ENCODE results near the gene GPS1. TPM values are rescaled to one million over a fixed set of nuclear protein-coding genes. Genes with fewer than 3 reads are reported as not detected.

The GPS1 gene
- total RNA-seq, 6 experiments from 2014 or later: 127 to 144 (median 141) TPM

DNA sequence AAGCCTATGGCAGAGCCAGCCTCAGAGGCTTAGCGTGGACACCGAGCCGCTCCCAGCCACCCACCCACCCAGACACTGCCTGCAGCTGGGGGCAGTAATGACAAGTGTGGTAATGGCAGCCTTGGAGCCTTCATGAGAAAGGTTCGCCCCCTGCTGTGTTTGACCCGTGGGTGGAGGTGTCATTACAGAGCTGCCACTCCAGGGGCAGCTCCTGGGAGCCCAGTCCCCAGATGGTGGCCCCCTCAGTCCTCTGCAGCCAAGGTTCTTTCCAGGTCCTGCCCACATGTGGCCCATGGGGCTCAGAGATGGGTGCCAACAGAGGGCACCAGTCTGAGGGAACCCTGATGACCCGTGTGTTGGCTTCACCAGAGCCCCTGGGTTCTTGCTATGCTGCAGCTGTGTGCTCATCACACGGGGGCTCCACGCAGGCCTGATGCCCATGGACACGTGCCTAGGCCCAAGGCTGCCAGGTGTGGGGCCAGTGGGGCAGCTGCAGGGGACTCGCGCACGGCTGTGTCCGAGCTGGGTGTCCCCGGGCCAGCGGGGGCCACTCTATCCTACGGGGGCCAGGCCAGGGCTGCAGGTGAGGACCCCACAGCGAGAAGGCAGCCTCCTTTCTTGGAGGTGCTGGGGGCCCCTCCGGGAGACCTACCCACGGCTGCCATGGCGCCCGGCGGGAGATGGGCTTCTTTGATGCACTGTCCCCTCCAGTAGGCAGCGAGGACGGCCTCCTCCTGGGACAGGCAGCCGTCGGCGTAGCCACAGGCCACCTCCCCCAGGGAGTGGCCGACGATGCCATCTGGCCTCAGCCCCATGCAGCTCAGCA lies 38.2 kb downstream of the GPS1 start:
- no peak for DNase-seq
- Mint-ChIP-seq H3K9me3 (no peaks in the 10 kb centered on the region), H3K4me3 (no peak overlapping the region), H3K4me1 (ENCODE audit: low read depth) (no peaks in the 10 kb centered on the region), H3K27me3 (ENCODE audit: insufficient read depth) (no peaks in the 10 kb centered on the region), H3K27ac (no peak overlapping the region), H3K36me3 (ENCODE audit: low read depth) (no peaks in the 10 kb centered on the region)
- TF ChIP-seq, protein P1, sequence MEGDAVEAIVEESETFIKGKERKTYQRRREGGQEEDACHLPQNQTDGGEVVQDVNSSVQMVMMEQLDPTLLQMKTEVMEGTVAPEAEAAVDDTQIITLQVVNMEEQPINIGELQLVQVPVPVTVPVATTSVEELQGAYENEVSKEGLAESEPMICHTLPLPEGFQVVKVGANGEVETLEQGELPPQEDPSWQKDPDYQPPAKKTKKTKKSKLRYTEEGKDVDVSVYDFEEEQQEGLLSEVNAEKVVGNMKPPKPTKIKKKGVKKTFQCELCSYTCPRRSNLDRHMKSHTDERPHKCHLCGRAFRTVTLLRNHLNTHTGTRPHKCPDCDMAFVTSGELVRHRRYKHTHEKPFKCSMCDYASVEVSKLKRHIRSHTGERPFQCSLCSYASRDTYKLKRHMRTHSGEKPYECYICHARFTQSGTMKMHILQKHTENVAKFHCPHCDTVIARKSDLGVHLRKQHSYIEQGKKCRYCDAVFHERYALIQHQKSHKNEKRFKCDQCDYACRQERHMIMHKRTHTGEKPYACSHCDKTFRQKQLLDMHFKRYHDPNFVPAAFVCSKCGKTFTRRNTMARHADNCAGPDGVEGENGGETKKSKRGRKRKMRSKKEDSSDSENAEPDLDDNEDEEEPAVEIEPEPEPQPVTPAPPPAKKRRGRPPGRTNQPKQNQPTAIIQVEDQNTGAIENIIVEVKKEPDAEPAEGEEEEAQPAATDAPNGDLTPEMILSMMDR (IDR thresholded peaks at IDR 0.05): no peak

DNA sequence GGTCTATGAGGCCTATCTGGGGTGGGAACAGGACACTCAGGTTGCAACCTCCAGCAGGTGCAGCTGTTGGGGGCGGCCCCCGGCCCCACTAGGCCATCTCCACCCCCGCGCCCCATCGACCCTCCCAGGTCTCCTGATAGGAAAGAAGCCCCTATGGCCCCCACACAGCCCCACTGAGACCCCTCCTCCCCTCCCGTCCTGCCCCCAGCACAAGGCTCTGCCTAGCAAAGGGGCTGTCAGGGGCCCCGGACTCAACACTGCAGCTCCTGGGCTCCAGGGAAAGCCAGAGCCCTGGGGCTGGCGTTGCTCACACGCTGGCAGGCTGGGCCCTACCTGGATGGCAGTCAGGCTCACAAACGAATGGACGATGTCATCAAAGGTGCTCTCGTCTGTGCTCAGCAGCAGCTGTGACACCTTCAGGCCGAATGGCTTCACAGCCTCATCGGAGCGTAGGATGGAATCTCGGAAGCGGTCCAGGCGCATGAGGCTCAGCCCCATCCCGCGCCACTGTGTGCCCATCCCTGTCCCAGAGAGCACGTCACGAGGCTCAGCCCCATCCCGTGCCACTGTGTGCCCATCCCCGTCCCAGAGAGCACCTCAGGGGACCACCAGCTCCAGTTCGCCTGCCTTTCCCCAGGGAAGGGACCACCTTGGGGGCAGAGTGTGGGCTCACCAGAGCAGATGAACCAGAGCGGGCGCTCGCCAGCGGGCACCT lies 39.0 kb downstream of the GPS1 start:
- no peak overlapping the region for H3K27ac Mint-ChIP-seq
- no peak for DNase-seq
- no peaks in the 10 kb centered on the region for H3K4me1 Mint-ChIP-seq (ENCODE audit: low read depth)
- no peaks in the 10 kb centered on the region for H3K9me3 Mint-ChIP-seq
- H3K4me3 Mint-ChIP-seq: no peak overlapping the region
- no peaks in the 10 kb centered on the region for H3K36me3 Mint-ChIP-seq (ENCODE audit: low read depth)
- TF ChIP-seq, protein P1 (IDR thresholded peaks at IDR 0.05): no peak
- no peaks in the 10 kb centered on the region for H3K27me3 Mint-ChIP-seq (ENCODE audit: insufficient read depth)

DNA sequence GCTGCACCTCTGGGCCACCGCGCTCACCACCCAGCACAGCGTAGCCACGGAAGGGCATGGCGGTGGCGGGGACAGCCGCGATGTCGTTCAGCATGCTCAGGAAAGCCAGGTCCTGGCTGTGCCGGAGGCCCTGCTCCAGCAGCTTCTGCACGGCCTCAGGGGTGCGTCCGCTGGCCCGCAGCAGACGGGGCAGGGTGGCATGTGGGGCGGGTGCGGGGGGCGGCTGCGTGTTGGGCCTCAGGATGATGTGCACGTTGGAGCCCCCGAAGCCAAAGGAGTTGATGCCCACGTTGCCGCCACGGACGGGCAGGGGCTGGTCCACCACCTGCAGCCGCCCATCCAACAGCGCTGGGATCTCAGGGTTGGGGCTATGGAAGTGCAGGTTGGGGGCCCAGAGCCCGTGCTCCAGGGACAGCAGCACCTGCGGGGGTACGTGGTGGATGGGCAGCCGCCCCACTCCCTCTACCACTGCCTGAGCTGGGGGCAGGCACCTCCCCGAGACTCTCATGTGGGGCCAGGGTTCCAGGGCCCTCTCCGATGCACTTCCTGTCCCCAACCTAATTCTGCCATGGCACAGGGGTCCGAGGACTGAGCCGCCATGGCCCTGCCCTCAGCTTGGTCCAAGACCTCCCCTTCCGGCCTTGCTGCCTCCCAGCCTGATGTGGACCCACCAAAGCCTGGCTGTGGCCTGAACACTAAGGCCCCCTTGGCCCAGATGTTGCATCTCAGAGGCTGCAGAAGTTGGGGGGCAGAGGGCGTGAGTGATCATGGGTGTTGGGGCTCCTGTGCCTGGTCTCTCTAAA lies 39.8 kb downstream of the GPS1 start:
- Mint-ChIP-seq H3K27ac (no peak overlapping the region), H3K9me3 (no peaks in the 10 kb centered on the region), H3K4me3 (no peak overlapping the region), H3K36me3 (ENCODE audit: low read depth) (no peaks in the 10 kb centered on the region), H3K4me1 (ENCODE audit: low read depth) (no peaks in the 10 kb centered on the region), H3K27me3 (ENCODE audit: insufficient read depth) (no peaks in the 10 kb centered on the region)
- no peak for DNase-seq
- TF ChIP-seq, protein P1 (IDR thresholded peaks at IDR 0.05): no peak

DNA sequence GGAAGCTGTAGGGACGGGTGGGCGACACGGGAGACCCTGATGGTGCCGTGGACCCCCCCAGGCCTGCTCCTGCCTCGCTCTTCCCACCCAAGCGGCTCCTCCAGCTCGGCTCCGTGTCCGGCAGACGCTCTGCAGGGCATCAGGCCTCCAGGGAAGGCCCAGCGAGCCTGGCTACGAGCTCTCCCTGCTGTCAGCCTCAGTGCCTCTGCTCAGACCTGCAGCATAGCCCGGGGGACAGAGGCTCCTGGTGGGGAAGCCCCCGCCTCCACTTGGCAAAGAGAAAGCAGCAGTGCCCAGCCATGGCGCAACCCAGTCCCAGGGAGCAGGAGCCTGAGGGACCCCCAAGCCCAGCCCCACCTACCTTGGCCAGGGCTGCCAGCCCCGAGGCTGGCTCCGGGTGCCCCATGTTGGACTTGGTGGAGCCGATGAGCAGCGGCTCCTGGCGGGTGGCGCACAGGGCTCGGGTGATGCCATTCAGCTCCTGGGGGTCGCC lies 40.4 kb downstream of the GPS1 start:
- H3K36me3 Mint-ChIP-seq (ENCODE audit: low read depth): no peaks in the 10 kb centered on the region
- DNase-seq: no peak
- no peak overlapping the region for H3K27ac Mint-ChIP-seq

DNA sequence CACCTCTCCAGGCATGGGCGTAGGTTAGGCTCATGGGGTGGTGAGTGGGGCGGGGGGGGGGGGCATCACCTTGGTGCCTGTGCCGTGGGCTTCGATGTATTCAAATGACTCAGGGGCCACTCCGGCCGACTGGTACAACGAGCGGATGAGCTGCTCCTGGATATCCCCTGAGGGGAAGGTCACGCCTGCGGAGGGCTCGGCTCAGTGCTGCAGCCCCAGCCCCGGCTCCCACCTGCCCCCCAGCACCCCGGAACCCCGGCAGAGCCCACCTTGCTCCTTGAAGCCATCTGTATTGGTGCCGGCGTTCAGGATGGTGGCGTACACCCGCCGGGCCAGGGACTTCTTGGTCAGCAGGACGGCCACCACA lies 40.9 kb downstream of the GPS1 start:
- Mint-ChIP-seq H3K9me3 (no peaks in the 10 kb centered on the region), H3K27me3 (ENCODE audit: insufficient read depth) (no peaks in the 10 kb centered on the region), H3K4me3 (no peak overlapping the region), H3K4me1 (ENCODE audit: low read depth) (no peaks in the 10 kb centered on the region), H3K27ac (no peak overlapping the region), H3K36me3 (ENCODE audit: low read depth) (no peaks in the 10 kb centered on the region)
- TF ChIP-seq, protein P1 (IDR thresholded peaks at IDR 0.05): no peak
- no peak for DNase-seq

More for the DNA sequence above, 40.4 kb downstream of the GPS1 start:
- Mint-ChIP-seq H3K27me3 (ENCODE audit: insufficient read depth) (no peaks in the 10 kb centered on the region), H3K9me3 (no peaks in the 10 kb centered on the region), H3K4me1 (ENCODE audit: low read depth) (no peaks in the 10 kb centered on the region), H3K4me3 (no peak overlapping the region)
- TF ChIP-seq, protein P1 (IDR thresholded peaks at IDR 0.05): no peak

Measured in HFFc6 (cell line).